OCI-M1 (cell line): ENCODE data around the gene SLC16A3.
A peak's percentile ranks its signal among the peaks of the same experiment; 100 is the strongest.
"Not testable (repeated sequence)": the region's sequence is repeated elsewhere in the genome, so short reads cannot be mapped to it uniquely, and the experiment has no call there.

ENCODE experiments used
- DNase-seq: peaks from one replicate; lab custom pipeline; 2025; lab: John Stamatoyannopoulos, UW

The SLC16A3 gene

DNA sequence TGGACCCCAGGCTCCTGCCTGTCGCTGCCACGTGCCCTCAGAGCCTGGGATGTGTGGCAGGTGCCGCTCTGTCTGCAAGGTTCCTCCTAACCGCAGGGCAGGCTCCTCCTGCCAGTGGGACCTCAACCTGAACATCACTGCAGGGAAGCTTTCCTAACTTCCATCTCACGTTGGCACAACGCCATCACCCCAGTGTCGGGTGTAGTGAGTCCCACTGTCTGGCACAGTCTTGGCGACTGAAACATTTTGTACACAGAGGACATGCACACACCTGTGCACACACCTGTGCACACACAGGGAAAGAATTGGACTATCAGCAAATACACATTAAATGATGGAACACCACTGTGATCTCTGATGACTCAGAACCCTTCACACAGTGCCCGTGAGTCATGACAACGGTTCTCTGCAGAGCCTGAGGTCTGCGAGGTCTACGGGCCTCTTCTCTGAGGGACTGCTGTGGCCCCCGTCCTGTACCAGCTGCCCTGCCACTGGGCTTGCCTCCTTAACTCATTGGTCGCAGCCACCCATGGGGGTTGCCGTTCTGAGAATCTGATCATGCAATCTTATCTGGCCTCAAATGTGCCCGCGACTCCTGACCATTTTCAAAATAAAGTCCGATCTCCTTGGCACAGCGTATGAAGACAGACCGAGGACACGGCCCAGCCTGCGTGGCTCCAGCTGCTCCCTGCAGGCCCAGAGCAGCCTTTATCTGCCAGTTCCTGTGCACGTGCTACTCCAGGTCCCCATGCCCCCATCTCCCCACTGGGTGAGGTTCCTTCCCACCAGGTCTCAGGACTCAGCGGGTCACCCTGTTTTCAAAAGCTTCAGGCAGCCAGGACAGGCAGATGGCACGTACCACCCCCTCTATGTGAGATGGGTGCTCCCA lies 23.8 kb upstream of the SLC16A3 start:
- peak; percentile 36 for DNase-seq

DNA sequence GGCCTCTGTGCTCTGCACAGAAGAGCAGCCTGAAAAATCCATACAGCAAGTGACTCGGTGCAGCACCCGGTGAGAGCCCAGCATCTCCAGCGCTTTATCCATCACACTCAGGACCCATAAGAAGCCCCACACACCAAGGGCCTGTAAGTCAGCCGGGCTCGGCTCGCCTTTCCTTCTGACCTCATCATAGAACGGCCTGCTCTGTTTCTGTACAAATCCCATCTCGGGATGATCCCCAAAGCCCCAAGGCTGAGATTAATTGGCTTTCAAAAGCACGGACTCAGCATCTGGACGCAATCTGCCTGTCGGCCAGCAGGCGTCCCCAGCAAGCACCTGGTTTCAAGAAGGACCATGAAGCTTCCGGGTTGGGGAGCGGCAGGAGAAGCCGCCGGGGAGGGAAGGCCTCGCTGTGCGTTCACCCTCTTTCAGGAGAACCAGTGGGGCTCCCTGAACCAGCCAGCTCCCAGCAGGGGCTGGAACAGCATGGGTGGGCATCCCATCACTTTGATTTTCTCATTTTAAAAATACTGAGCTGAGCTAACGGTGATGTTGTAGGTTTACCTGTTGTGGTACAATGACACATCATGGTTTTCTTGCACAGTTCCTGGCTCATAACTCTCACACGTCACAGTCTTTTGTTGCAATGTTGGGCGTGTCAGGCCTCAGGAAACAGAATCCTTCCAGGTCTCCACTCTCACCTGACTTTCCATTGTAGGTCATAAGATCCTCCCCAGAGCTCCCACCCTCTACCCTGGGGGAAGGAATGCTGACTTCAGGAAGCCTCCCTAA lies 22.9 kb upstream of the SLC16A3 start:
- DNase-seq = peak; percentile 92

DNA sequence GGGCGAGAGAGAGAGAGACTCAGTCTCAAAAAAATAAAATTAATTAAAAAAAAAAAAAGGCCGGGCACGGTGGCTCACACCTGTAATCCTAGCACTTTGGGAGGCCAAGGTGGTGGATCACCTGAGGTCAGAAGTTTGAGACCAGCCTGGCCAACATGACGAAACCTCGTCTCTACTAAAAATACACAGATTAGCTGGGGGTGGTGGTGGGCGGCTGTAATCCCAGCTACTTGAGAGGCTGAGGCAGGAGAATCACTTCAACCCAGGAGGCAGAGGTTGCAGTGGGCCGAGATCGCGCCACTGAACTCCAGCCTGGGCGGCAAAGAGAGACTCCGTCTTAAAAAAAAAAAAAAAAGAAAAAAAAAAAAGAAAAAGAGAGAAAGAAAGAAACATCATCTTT lies 18.2 kb upstream of the SLC16A3 start:
- not testable (repeated sequence) for DNase-seq

DNA sequence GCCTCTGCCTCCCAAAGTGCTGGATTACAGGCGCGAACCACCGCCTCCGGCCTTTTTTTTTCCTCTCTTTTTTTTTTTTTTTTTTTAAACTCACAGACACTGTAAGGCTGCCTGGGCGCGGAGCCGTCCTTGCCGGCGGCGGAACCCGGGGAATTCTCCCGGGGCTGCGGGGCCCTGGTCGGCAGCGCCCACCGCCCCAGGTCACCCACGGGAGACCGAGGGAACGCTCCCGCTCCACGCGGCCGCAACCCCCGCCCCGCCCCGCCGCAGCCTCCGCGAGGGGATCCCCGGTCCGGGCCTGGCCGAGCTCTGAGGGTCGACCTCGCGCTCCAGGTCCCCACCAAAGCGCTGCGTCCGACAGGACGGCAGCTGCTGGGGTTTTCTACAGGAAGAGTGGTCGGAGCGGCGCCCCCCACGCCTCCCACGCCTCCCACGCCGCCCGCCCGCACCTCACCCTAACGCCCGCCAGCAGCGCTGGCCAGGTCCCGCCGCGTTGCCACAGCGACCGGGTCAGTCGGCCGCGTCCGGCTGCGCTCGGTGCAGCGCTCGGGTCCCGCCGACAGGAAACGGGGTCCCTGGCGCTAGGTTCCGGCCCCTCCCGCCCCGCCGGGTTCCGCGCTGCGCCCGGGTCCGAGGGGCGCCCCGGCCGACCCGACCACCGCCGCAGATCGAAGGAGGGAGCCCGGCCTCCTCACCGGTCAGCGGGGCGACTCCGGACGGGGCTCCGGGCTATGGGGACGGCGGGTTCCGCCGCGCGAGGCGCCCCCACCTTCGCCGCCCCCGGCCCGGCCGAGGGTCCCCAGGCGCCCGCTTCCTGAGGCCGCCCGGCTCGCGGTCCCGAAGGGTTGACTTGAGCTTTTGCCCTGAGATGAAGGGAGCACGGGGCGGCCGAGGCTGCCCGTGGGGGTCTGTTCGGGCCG lies 16.3 kb upstream of the SLC16A3 start, which contains the start of gene CCDC57:
CCDC57 (minus strand) TSS at position 512 of the 920 bp plus-strand sequence. CDS start 10,898 bp downstream, outside the sequence.
- peak; percentile 89 for DNase-seq

DNA sequence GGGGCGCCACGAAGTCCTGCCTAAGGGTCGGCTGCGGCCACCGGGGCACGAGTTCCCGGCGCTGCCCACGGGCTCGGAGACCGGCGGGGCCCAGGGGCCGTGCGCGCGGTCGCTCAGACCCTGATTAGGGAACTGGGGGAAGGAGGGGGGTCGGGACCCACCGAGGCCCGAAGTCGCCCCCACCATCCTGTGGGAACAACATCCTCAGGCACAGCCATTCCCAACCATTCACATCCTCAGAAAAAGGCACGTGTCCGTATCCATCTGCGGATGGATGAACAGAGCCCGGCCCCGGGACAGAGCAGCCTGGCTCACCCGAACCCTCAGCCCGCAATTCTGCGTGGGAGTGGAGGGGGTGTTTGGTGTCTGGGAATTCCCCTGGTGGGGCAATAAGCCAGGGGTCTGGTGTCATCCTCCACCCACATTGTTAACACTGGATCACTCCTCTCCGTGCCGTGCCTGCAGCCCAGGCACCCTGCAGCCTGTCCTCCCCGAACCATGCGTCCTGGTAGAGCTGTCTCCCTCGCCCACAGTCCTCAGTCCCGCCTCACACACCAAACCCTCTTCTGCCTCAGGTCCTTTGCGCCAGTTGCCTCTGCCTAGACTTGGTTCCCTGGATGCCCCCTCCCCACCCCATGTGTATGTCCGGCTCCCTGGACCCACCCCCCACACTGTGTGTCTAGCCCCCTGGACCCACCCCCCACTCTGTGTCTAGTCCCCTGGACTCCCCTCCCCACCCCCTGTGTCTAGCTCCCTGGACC lies 15.4 kb upstream of the SLC16A3 start:
- peak; percentile 74 for DNase-seq

DNA sequence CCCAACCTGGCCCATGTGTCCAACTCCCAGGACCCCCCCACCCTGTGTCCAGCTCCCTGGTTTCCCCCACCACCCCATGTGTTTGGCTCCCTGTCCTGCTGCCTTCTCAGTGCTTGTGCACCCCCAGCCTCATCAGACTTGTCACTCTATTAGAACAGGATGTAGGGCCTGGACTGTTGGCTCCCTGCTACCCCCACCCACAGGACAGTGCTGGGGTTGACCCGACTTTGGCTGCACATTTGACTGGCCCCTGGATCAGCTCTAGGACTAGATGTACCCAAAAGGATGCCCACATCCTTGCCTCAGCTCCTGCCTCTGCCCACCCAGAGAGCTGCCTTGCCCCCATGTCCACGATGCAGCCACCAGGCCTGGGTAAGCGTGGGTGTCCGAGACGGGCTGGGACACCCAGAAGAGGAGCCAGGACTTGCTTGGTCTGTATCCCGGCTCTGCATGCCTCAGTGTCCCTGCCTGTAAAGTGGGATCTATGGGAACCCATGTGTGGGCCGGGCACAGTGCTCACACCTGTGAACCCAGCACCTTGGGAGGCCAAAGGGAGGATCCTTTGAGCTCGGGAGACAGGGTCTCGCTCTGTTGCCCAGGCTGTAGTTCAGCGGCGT lies 14.7 kb upstream of the SLC16A3 start:
- peak; percentile 38 for DNase-seq

DNA sequence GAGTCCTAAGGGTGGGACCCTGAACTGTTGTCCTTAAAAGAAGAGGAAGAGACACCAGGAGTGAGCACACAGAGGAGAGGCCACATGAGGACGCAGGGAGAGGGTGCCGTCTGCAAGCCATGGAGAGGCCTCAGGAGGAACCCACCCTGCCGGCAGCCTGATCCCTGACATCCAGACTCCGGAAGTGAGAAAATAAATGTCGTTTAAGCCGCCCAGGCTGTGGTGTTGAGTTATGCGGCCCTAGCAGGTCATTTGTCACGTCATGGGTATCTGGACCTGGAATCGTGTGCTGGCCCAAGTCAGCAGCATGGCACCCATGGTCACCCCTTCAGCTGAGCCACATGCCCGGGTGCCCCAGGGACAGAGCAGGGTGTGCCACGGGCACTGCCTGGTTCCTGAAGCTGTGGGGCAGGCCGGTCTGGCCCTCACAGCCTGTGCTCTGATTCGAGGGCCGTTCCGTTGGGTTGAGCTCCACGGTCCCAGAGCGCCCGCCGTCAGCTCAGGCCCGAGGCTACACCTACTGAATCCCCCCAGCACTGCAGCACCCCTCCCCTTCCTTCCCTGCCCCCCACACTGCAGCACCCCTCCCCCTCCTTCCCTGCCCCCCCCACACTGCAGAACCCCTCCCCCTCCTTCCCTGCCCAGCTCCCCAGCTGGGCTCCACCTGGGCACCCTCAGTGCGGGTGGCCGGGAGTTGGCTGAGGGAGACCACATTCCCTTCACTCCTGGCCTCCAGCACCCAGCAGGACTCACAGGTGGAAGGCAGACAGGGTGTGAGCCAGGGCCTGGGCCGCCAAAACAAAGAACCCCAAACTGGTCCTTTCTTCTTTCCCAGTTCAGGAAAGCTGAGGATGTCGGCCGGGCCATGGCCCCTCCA lies 13.5 kb upstream of the SLC16A3 start:
- DNase-seq = peak; percentile 17

DNA sequence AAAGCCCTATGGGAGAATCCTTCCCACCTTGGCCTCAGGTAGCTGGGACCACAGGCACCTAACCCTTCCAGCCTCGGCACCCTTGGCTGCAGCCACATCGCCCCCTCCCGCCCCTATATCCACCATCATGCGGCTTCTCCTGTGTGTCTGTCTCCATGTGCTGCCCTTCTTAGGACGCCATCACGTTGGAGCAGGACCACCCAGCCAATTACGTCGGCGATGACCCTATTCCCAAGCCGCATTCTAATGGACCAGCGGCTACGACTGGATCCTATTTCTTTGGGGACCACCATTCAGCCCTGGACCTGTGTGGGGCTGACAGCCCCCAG lies 12.9 kb upstream of the SLC16A3 start:
- DNase-seq = no peak

DNA sequence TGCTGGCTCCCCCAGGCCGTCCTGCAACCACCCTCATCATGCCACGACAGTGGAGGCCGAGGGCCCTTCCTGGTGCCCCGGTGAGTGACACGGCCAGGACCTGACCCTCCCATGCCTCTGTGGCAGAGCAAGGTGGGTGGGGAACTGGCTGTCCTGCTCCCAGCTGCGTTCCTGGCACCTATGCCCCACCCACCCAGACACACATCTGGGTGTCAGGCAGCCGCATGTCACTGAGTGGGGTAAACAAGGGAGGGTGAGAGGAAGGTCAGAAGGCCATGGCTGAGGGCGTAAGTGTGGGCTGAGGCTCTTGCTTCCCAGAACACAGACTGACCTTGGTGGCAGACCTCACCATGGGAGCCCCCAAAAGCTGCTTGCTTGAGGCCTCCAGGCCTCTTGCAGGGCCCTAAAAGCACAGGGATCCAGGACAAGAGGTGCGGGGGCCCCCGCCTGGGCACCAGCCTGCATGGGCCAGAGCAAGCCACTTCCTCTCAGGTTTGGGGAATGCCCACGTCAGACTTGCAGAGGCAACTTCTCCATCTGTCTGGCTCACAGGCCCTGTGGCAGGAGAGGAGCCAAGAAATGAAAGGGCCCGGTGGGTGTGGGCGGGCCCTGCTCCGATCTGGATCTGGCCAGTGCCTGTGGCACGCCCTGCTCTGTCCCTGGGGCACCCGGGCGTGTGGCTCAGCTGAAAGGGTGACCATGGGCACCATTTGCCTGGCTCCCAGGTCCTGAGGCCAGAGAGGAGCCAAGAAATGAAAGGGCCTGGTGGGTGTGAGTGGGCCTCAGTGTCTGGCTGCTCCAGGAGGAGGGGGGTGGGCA lies 12.3 kb upstream of the SLC16A3 start:
- DNase-seq = peak; percentile 95

DNA sequence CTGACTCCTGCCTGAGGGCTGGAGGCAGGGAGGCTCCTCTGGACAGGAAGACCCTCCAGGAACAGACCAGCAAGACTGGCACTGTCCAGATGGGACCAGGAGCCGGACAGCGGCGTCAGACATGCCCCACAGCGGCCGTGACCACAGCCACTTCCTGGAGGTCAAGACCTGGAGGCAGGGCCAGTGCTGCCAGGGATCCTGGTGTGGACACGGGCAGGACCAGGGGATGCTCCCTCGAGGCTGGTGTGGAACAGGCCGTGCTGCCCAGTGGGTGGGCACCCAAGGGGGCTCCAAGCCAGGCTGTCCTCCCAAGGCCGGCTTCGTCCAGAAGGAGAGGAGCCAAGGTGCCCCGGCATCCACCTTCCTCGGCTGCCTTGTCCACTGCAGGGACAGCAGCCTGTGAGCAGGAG lies 11.7 kb upstream of the SLC16A3 start:
- DNase-seq = peak; percentile 68

DNA sequence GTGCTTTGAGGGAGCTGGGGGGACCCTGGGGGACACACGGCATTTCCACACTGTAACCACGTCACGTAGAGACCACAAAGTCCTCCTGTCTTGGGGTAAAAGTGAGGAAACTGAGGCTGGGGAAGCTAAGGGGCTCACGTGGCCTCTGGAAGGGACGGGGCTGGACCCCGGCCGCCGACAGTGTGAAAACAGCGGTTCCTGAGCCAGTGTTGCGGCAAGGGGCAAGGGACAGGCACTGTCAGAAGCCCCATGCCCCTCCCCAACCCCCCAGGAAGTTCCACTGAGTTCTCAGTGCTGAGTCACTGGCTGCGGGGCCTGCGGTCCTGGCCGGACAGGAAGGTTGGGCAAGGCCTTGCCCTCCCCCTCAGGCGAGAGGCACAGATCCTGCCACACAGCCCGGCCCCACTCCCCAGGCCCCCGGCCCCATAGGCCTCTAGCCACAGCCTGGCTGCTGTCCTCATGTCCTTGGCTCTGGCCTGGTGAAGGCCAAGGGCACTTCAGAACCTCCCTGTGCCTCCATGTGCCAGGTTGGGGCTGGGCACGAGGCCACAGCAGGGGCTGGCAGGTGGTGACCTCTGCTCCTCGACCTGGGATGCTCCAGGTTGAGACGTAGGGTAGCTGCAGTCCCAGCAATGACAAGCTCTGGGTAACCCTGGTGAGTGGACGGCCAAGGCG lies 11.2 kb upstream of the SLC16A3 start:
- DNase-seq = peak; percentile 93

DNA sequence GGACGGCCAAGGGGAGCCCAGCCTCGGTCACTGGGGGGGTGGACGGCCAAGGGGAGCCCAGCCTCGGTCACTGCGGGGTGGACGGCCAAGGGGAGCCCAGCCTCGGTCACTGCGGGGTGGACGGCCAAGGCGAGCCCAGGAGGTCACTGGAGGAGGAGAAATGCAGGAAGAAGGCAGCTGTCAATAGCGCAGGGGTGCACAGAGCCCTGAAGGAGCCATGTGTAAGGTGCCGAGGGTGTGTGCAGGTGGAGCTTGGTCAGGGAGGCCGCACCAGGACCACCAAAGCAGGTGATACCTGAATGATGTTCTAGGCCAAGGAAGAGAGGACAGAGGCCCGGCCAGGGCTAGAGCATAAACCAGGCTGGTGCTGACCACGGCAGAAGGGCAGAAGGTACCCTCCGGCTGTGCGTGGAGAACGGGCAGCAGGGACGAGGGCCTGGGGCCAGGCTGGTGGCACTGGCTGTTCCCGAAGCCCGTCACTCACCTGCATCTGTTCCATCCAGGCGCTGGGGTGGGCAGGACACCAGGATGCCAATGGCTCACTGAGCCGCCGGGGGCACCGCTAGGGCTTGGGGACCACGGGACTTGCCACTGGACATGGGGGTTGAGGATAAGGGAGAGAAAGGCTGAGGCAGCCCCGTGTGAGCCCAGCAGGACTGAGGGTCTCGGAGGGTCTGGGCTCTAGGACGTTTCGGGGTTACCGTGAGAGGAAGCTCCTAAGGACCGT lies 10.3 kb upstream of the SLC16A3 start:
- DNase-seq = no peak

DNA sequence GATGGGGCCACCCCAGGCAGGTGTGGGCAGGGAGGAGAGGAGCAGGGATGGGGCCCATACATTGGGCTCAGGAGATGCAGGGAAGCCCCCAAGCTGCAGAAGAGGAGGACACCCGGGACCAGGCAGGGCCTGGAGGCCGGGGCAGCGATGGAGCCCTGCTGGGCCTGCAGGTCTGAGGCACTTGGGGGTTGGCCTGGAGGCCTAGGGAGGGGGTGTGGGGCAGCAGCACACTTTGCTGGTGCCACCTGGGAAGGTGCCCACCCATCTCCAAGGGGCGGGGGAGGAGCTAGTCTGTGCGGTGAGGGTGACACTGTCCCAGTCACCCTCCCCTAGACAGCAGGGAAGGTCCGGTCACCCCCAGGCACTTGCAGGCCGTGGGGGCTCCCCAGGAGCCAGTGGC lies 9.8 kb upstream of the SLC16A3 start:
- no peak for DNase-seq

DNA sequence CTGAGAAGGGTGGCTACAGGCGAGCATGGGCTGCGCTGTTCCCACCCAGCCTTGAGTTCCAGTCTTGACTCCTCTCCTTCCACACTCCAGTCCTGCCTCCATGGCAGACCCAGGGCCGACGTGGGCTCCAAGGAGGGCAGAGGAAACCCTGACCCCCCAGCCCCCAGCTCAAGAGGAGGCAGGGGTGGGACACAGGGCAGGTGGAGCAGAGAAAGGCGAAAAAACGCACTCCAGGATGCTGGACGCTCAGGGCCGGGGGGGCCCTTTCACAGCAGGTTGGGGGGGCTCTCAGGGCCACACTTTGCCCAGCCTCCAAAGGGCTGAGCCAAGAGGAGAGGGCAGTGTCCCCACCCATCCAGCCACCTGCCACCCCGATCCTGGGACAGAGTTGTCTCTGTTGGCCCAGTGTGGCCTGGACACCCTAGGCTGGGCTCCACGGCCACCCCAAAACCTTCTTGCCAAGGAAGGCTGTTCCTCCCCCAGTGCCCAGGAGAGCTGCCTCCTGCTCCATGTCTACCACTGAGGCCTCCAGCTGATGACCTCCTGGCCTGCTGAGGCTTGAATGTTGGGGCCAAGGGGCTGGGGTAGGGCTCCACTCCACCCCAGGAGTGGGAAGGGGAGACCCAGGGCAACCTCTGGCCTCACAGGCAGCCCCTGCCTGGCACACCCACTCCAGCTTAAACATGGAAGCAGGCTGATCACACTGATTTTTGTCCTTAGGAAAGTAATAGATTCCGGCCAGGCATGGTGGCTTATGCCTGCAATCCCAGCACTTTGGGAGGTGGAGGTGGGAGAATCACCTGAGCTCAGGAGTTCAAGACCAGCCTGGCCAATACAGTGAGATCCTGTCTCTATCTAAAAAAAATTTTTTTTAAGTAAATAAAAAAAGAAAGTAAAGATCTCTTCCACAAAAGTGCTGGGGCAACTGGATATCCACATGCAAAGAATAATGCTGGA lies 8.8 kb upstream of the SLC16A3 start:
- DNase-seq = no peak

DNA sequence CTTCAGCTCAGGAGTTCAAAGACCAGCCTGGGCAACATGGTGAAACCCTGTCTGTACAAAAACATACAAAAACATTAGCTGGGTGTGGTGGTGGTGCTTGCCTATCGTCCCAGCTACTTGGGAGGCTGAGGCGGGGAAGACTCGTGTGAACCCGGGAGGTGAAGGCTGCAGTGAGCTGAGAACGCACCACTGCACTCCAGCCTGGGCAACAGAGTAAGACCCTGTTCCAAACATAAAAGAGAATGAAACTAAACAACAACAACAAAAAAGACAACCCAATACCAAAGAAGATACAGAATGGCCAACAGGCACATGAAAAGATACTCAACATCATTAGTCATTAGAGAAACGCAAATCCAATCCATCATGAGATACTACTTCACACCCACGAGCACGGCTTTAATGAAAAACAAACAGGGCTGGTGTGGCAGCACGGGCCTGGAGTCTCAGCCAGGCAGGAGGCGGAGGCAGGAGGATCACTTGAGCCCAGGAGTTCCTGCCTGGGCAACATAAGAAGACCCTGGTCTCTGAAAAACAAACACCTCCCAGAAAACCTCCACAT lies 7.4 kb upstream of the SLC16A3 start:
- no peak for DNase-seq

DNA sequence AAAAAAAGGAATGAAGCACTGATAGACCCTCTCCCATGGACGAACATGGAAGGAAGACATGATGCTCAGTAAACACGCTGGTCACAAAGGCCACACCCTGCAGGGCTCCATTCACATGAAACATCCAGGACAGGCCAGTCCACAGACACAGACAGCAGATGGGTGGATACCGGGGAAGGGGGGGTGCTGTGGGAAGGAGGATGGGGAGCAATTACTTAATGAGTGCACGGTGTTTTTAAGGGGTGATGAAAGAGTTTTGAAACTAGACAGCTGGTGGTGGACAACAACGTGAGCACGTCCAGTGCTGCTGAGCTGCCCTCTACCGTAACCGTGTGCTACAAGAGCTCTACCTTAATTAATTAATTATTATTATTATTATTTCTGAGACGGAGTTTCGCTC lies 6.0 kb upstream of the SLC16A3 start:
- DNase-seq = no peak
